Loucy (cell line): Measurements from ENCODE around the gene SNX25.

ENCODE experiments used
- CTCF ChIP-seq: fragments of 200-600 bp; sonication (generic); conservative IDR thresholded peaks from 2 replicates; pipeline ENCODE4 v1.5.1; 2014; ENCODE audit warnings: mild to moderate bottlenecking, antibody characterized with exemption, low read length
- EZH2phosphoT487 ChIP-seq: fragments of 200-600 bp; IDR thresholded peaks from 2 replicates; pipeline ENCODE4 v1.6.1; 2018; ENCODE audit warnings: antibody characterized with exemption, mild to moderate bottlenecking, moderate library complexity, borderline replicate concordance

- TF ChIP-seq CTCF (no peak), EZH2phosphoT487 (no peak)
Observed at GRCh38 chr4:185211641-185212040, 2.2 kb downstream of the SNX25 start.
